ENCODE data around the gene DNAJC10. TPM values are rescaled to one million over a fixed set of nuclear protein-coding genes. Genes with fewer than 3 reads are reported as not detected.

The DNAJC10 gene
- total and polyA plus RNA-seq, 2 donors (not counting 3 experiments of a cell fraction or from before 2014, with no cell fraction given) = 45.1 to 201 TPM

DNA sequence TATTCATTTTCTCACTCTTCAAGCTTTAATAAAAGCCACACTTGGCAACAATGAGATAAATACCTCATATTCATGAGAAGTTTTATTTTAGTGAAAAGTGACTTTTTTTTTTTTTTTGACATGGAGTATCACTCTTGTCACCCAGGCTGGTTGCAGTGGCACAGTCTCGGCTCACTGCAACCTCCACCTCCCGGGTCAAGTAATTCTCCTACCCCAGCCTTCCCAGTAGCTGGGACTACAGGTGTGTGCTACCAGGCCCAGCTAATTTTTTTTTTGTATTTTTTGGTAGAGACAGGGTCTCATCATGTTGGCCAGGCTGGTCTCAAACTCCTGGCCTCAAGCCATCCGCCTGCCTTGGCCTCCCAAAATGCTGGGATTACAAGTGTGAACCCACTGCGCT is 103.4 kb downstream of the DNAJC10 start:
- H3K4me2 ChIP-seq (ENCODE audit: insufficient read depth, low read length) = no peak overlapping the region
- POLR2A ChIA-PET = no interaction called here
- no peaks in the 10 kb centered on the region for H4K20me1 ChIP-seq (replicated peaks; ENCODE audit: control insufficient read depth, extremely low read depth, insufficient read depth, low read length)
- no peak for FAIRE-seq
- no peak for DNase-seq (ENCODE audit: low read depth, low spot score)
- no peaks in the 10 kb centered on the region for H3K9me1 ChIP-seq (replicated peaks; ENCODE audit: control insufficient read depth, extremely low read depth, insufficient read depth, low read length)
- H3K9ac ChIP-seq (replicated peaks; ENCODE audit: extremely low read depth, insufficient read depth, low read length) = no peak overlapping the region
- no peaks in the 10 kb centered on the region for H3K79me2 ChIP-seq (ENCODE audit: control insufficient read depth, insufficient read depth, low read length)
- no peak for TF ChIP-seq POLR2AphosphoS5 (IDR thresholded peaks at IDR 0.05; ENCODE audit: insufficient read depth, low read depth, low read length)
- TF ChIP-seq, protein P1, sequence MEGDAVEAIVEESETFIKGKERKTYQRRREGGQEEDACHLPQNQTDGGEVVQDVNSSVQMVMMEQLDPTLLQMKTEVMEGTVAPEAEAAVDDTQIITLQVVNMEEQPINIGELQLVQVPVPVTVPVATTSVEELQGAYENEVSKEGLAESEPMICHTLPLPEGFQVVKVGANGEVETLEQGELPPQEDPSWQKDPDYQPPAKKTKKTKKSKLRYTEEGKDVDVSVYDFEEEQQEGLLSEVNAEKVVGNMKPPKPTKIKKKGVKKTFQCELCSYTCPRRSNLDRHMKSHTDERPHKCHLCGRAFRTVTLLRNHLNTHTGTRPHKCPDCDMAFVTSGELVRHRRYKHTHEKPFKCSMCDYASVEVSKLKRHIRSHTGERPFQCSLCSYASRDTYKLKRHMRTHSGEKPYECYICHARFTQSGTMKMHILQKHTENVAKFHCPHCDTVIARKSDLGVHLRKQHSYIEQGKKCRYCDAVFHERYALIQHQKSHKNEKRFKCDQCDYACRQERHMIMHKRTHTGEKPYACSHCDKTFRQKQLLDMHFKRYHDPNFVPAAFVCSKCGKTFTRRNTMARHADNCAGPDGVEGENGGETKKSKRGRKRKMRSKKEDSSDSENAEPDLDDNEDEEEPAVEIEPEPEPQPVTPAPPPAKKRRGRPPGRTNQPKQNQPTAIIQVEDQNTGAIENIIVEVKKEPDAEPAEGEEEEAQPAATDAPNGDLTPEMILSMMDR (IDR thresholded peaks at IDR 0.05; ENCODE audit: extremely low read depth in 1 of 2, insufficient read depth in 1 of 2, low read depth in 1 of 2, low read length in 2 of 2) = no peak
- no peak for TF ChIP-seq GATA2 (IDR thresholded peaks at IDR 0.05; ENCODE audit: insufficient read depth, insufficient read length, low read depth, low read length)
- TF ChIP-seq FOS (IDR thresholded peaks at IDR 0.05; ENCODE audit: borderline replicate concordance, insufficient read depth, low read length) = no peak
- TF ChIP-seq MYC (IDR thresholded peaks at IDR 0.05; ENCODE audit: low read depth, low read length) = no peak
- TF ChIP-seq EZH2 (IDR thresholded peaks at IDR 0.05; ENCODE audit: borderline replicate concordance, low read depth, low read length, severe bottlenecking) = no peak
- TF ChIP-seq MAX (IDR thresholded peaks at IDR 0.05; ENCODE audit: insufficient read depth, insufficient read length) = no peak
- BruUV-seq (replicated peaks) = no TSS peak
- no peaks in the 10 kb centered on the region for H3K36me3 ChIP-seq (ENCODE audit: control insufficient read depth in 2 of 2, extremely low read depth in 1 of 2, insufficient read depth in 2 of 2, low read length in 2 of 2)
- intact Hi-C loops (cut with micrococcal nuclease) = no loop called here
- H2AFZ ChIP-seq (ENCODE audit: low read depth, low read length) = no peak overlapping the region
- H3K9me3 ChIP-seq (replicated peaks; ENCODE audit: control insufficient read depth, insufficient read depth, low read length) = no peaks in the 10 kb centered on the region
- H3K27me3 ChIP-seq (ENCODE audit: control insufficient read depth in 2 of 2, insufficient read depth in 2 of 2, low read length in 2 of 2) = peaks cover 0 to 1% of the 10 kb centered on the region in 2 experiments
- no peaks in the 10 kb centered on the region for H3K4me1 ChIP-seq (ENCODE audit: control insufficient read depth, extremely low read depth, insufficient read depth, low read length)
- CTCF ChIA-PET = interaction anchor here (1.0 kb wide), 1 partner anchor 12 kb away, joined by 3 read pairs; no protein-coding TSS in a partner anchor
- dilution Hi-C loops (cut with MboI; ENCODE audit: extremely low pct_ligation_motif_present, low sequenced_read_pairs) = no loop called here
- no peak overlapping the region for H3K27ac ChIP-seq (ENCODE audit: insufficient read depth, low read depth, low read length)
- no peak overlapping the region for H3K4me3 ChIP-seq (replicated peaks in 1 of 3; ENCODE audit: insufficient read depth in 1 of 3, low read depth in 1 of 3, low read length in 3 of 3)
